ENCODE results near the gene RAB3B. TPM values are rescaled to one million over a fixed set of nuclear protein-coding genes. Genes with fewer than 3 reads are reported as not detected.

Gene RAB3B
- total RNA-seq, 1 donor from 2014 or later = not detected

DNA sequence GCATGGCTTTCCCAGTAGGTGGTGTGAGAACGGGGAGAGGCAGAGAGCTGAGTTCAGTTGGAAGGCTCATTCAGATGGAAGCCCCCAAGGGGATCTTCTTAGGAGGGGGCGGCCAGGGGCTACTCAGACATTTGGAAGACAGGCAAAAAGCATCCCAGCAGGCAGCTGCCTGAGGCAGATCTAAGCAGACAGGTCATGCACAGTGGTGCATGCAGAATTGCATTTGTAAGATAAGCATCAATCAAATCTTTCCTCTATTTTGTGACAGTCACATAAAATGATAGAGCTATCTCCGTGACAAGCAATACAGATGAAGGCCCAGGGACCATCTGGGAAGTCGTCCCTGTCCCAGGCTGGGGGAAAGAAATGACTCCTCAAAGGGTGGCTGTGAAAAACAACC lies 3.8 kb downstream of the RAB3B start:
- H3K9me3 ChIP-seq = no peaks in the 10 kb centered on the region
- H3K27me3 ChIP-seq = no peaks in the 10 kb centered on the region
- TF ChIP-seq, protein P1, sequence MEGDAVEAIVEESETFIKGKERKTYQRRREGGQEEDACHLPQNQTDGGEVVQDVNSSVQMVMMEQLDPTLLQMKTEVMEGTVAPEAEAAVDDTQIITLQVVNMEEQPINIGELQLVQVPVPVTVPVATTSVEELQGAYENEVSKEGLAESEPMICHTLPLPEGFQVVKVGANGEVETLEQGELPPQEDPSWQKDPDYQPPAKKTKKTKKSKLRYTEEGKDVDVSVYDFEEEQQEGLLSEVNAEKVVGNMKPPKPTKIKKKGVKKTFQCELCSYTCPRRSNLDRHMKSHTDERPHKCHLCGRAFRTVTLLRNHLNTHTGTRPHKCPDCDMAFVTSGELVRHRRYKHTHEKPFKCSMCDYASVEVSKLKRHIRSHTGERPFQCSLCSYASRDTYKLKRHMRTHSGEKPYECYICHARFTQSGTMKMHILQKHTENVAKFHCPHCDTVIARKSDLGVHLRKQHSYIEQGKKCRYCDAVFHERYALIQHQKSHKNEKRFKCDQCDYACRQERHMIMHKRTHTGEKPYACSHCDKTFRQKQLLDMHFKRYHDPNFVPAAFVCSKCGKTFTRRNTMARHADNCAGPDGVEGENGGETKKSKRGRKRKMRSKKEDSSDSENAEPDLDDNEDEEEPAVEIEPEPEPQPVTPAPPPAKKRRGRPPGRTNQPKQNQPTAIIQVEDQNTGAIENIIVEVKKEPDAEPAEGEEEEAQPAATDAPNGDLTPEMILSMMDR (IDR thresholded peaks at IDR 0.05) = no peak
- H3K27ac ChIP-seq = no peak overlapping the region
- H3K4me3 ChIP-seq = no peak overlapping the region
- no peak for DNase-seq (ENCODE audit: low spot score in 2 of 2)
- intact Hi-C loops (cut with DNase I) = no loop called here
- no peaks in the 10 kb centered on the region for H3K4me1 ChIP-seq
- H3K36me3 ChIP-seq = no peaks in the 10 kb centered on the region

DNA sequence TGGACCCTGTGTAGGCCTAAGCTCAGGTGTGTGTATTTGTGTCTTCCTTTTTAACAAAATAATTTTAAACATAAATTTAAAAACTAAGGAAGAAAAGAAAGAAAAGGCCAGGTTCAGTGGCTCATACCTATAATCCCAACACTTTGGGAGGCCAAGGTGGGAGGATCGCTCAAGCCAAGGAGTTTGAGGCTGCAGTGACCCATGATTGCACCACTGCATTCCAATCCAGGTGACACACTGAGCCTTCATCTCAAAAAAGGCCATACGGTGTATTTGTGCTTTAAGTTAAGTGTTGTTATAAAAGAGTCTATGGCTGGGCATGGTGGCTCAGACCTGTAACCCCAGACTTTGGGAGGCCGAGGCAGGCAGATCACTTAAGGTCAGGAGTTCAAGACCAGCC lies 8.3 kb downstream of the RAB3B start:
- H3K27me3 ChIP-seq = no peaks in the 10 kb centered on the region
- TF ChIP-seq, protein P1 (IDR thresholded peaks at IDR 0.05) = no peak
- H3K4me3 ChIP-seq = no peak overlapping the region
- no peaks in the 10 kb centered on the region for H3K9me3 ChIP-seq
- H3K27ac ChIP-seq = no peak overlapping the region
- H3K4me1 ChIP-seq = no peaks in the 10 kb centered on the region
- DNase-seq (ENCODE audit: low spot score in 2 of 2) = no peak
- intact Hi-C loops (cut with DNase I) = no loop called here
- no peaks in the 10 kb centered on the region for H3K36me3 ChIP-seq

DNA sequence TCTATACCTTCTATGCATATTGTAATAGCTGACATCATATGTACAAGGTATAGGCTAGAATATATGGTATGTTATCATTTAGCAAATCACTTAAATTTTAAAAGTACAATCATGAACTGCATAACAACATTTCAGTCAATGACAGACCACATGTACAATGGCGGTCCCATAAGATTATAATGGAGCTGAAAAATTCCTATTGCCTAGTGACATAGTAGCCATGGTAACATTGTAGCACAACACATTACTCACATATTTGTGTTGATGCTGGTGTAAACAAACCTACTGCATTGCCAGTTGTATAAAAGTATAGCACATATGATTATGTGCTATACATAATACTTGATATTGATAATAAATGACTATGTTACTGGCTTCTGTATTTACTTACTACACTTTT lies 8.9 kb downstream of the RAB3B start:
- Histone ChIP-seq H3K4me1 (no peaks in the 10 kb centered on the region), H3K27me3 (no peaks in the 10 kb centered on the region), H3K4me3 (no peak overlapping the region), H3K36me3 (no peaks in the 10 kb centered on the region), H3K9me3 (no peaks in the 10 kb centered on the region), H3K27ac (no peak overlapping the region)
- TF ChIP-seq, protein P1 (IDR thresholded peaks at IDR 0.05) = no peak
- DNase-seq (ENCODE audit: low spot score in 2 of 2) = no peak
- intact Hi-C loops (cut with DNase I) = no loop called here

DNA sequence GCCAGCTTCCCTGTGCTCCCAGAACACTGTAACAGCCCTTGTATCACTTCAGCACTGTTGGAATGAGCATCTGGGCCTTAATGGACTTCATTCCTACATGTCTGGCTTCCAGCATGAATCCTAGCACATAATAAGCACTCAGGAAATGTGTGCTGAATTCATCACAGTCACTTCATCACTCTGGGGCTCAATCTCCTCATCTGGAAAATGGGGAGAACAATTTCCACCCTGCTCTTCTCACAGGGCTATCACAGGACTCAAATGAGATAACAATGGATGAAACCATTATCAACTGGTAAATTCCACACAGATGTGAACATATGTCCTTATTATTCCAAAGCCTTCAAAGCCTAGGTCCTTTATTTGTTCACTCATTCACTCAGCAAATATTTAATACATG lies 12.4 kb downstream of the RAB3B start:
- DNase-seq (ENCODE audit: low spot score in 2 of 2) = no peak

DNA sequence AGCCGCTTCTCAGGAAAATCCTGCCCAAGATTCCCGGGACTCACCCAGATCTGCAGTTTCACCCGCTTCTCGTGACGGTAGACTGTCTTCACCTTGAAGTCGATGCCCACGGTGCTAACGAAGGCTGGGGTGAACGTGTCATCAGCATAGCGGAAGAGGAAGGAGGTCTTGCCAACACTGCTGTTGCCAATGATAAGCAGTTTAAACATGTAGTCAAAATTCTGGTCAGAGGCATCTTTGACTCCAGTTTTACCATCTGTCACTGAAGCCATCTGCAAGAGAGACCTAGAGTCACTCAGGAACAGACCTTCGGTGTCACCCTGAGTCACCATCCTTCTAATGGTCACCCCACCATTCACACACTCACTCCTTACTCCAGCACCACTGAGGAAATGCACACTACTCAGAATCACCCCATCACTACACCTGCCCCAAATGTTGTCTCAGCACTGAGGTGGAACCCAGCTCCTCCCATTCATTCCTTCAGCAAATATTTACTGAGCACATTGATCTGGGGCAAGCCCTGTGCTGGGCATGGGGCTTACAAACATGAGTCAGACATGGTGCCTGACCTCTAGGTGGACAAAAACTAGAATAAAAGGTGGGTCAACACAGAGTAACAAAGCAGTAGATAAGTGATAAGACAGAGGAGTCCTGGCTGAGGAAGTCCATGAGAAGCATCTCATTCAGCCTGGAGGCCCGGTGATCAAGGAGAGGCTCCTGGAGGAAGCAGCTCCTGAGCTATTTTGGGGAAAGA lies 13.5 kb downstream of the RAB3B start:
- no peaks in the 10 kb centered on the region for H3K27me3 ChIP-seq
- no peak overlapping the region for H3K27ac ChIP-seq
- H3K4me1 ChIP-seq = no peaks in the 10 kb centered on the region
- no peaks in the 10 kb centered on the region for H3K36me3 ChIP-seq
- H3K4me3 ChIP-seq = no peak overlapping the region
- intact Hi-C loops (cut with DNase I) = no loop called here
- H3K9me3 ChIP-seq = no peaks in the 10 kb centered on the region
- TF ChIP-seq, protein P1 (IDR thresholded peaks at IDR 0.05) = no peak
- DNase-seq (ENCODE audit: low spot score in 2 of 2) = no peak

More for the DNA sequence above, 12.4 kb downstream of the RAB3B start:
- Histone ChIP-seq H3K4me1 (no peaks in the 10 kb centered on the region), H3K9me3 (no peaks in the 10 kb centered on the region), H3K27me3 (no peaks in the 10 kb centered on the region), H3K4me3 (no peak overlapping the region), H3K36me3 (no peaks in the 10 kb centered on the region), H3K27ac (no peak overlapping the region)
- TF ChIP-seq, protein P1 (IDR thresholded peaks at IDR 0.05) = no peak
- intact Hi-C loops (cut with DNase I) = no loop called here
